DND-41 (cell line): ENCODE results near the gene NFE2L2.

Source experiments
- ATAC-seq: fragments of 200-7000 bp; cut with Tn5 transposase; 3 replicates; pipeline ENCODE4 v1.9.1; 2021; ENCODE audit warnings: low read depth; ENCODE audit not compliant: insufficient read depth
- DNase-seq: peaks from one replicate; pipeline ENCODE4 v3.0.0-alpha.2; 2020
- H2AFZ ChIP-seq: 2 replicates; pipeline ENCODE4 v1.6.0; 2012; ENCODE audit warnings: low read depth, low read length
- H3K27ac ChIP-seq: 2 replicates; pipeline ENCODE4 v1.5.1; 2012; ENCODE audit warnings: low read length, inconsistent platforms
- H3K27me3 ChIP-seq: fragments of 200-600 bp; sonication (generic); 2 replicates; pipeline ENCODE4 v1.6.0; 2012; ENCODE audit warnings: low read length, mild to moderate bottlenecking, inconsistent platforms; ENCODE audit not compliant: insufficient read depth, poor library complexity
- H3K36me3 ChIP-seq: 2 replicates; pipeline ENCODE4 v1.5.1; 2012; ENCODE audit warnings: low read length, inconsistent platforms; ENCODE audit not compliant: insufficient read depth
- H3K4me1 ChIP-seq: 2 replicates; pipeline ENCODE4 v1.5.1; 2012; ENCODE audit warnings: mild to moderate bottlenecking, low read length; ENCODE audit not compliant: insufficient read depth
- H3K4me2 ChIP-seq: 2 replicates; pipeline ENCODE4 v1.6.0; 2012; ENCODE audit warnings: mild to moderate bottlenecking, moderate library complexity, low read length, inconsistent platforms; ENCODE audit not compliant: insufficient read depth
- H3K4me3 ChIP-seq, 2 experiments: fragments of 200-600 bp in 1 of 2; shearing (Covaris generic) in 1 of 2; 2 replicates each; pipeline ENCODE4 v1.5.1; 2012 to 2016; ENCODE audit warnings: inconsistent platforms in 2 of 2, low read length in 2 of 2, mild to moderate bottlenecking in 2 of 2, low read depth in 1 of 2, moderate library complexity in 1 of 2
- H3K79me2 ChIP-seq: 2 replicates; pipeline ENCODE4 v1.6.0; 2012; ENCODE audit warnings: low read length, inconsistent platforms; ENCODE audit not compliant: insufficient read depth
- H3K9ac ChIP-seq: 2 replicates; pipeline ENCODE4 v1.6.0; 2012; ENCODE audit warnings: low read depth, mild to moderate bottlenecking, inconsistent platforms, low read length, moderate library complexity
- H3K9me3 ChIP-seq: 2 replicates; pipeline ENCODE4 v1.5.1; 2012; ENCODE audit warnings: low read length, moderate library complexity, mild to moderate bottlenecking, inconsistent platforms; ENCODE audit not compliant: insufficient read depth, severe bottlenecking
- H4K20me1 ChIP-seq: 2 replicates; pipeline ENCODE4 v1.6.0; 2012; ENCODE audit warnings: low read length; ENCODE audit not compliant: insufficient read depth
- CTCF ChIP-seq: IDR thresholded peaks from 2 replicates; pipeline ENCODE4 v1.5.1; 2012; ENCODE audit warnings: borderline replicate concordance, low read length, moderate library complexity, mild to moderate bottlenecking; ENCODE audit not compliant: poor library complexity, severe bottlenecking; ENCODE audit errors: extremely low read depth
- EZH2 ChIP-seq: IDR thresholded peaks from 3 replicates; pipeline ENCODE4 v1.6.1; 2012; ENCODE audit warnings: borderline replicate concordance, low read depth, mild to moderate bottlenecking, moderate library complexity, low read length, inconsistent platforms; ENCODE audit not compliant: severe bottlenecking

Gene NFE2L2

GRCh38 chr2:177285892-177286715, 21.6 kb upstream of the NFE2L2 start:
- Histone ChIP-seq H3K36me3 (no peaks in the 10 kb centered on the region), H2AFZ (no peak overlapping the region), H3K27me3 (no peaks in the 10 kb centered on the region), H3K4me3 (no peak overlapping the region), H3K79me2 (no peaks in the 10 kb centered on the region), H3K4me1 (peaks cover 14% of the 10 kb centered on the region), H3K4me2 (no peak overlapping the region), H3K9me3 (no peaks in the 10 kb centered on the region), H3K9ac (no peak overlapping the region), H3K27ac (no peak overlapping the region), H4K20me1 (no peaks in the 10 kb centered on the region)
- no peak for DNase-seq
- TF ChIP-seq CTCF = no peak
- TF ChIP-seq EZH2 = no peak
- ATAC-seq = no peak

DNA sequence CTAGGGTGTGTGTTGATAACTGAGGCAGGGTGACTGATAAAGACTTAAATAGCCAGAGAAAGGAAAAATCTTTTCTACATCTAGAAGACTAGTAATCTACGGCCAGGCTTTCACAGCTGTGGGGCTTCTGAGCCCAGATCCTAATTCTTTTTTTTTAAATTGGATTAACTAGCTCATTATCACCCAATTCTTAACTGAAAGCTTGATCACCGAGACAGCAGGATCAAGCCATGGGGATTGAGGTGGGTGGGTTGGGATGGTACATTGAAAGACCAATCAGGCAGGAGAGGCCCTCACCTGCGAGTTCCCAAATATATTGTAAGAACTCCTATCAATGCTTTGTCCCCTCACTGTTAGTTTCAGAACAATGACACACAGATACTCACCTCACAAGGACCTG, 20.0 kb upstream of the NFE2L2 start:
- TF ChIP-seq CTCF = no peak
- TF ChIP-seq EZH2 = no peak
- Histone ChIP-seq H3K79me2 (no peaks in the 10 kb centered on the region), H3K9ac (no peak overlapping the region), H3K4me2 (no peak overlapping the region), H3K36me3 (no peaks in the 10 kb centered on the region), H3K4me3 (no peak overlapping the region), H2AFZ (no peak overlapping the region), H3K27me3 (no peaks in the 10 kb centered on the region), H4K20me1 (no peaks in the 10 kb centered on the region), H3K4me1 (peaks cover under 1% of the 10 kb centered on the region; the same call in 1 of the 2 replicates), H3K27ac (no peak overlapping the region), H3K9me3 (no peaks in the 10 kb centered on the region)
- no peak for ATAC-seq
- DNase-seq = no peak

DNA sequence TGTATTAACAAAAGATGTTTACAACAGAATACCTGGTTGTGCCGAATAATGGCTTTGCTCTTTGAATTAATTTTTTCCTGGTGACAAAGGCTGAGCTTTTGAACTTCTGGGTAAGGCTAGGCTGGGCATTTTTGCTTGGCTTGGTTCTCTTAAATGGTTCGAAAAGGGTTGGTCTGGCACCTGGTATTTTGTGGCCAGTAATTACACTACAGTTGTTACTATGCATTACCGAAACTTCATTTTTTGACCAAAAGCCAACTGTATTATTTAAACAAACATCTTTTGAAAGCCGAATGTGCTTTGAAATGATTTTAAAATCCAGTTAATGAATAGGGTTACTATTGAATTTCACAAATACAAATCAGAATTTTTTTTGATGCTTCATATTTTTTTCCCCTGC, 19.4 kb upstream of the NFE2L2 start:
- H3K9ac ChIP-seq = no peak overlapping the region
- no peak overlapping the region for H2AFZ ChIP-seq
- TF ChIP-seq CTCF (no peak), EZH2 (no peak)
- H3K27me3 ChIP-seq = no peaks in the 10 kb centered on the region
- H3K9me3 ChIP-seq = no peaks in the 10 kb centered on the region
- ATAC-seq (no peak), DNase-seq (no peak)
- H3K4me3 ChIP-seq = no peak overlapping the region
- H3K36me3 ChIP-seq = no peaks in the 10 kb centered on the region
- no peaks in the 10 kb centered on the region for H3K4me1 ChIP-seq
- no peak overlapping the region for H3K4me2 ChIP-seq
- no peaks in the 10 kb centered on the region for H3K79me2 ChIP-seq
- H4K20me1 ChIP-seq = no peaks in the 10 kb centered on the region
- no peak overlapping the region for H3K27ac ChIP-seq
